ENCODE measurements around the gene MAP3K3.

The MAP3K3 gene

DNA sequence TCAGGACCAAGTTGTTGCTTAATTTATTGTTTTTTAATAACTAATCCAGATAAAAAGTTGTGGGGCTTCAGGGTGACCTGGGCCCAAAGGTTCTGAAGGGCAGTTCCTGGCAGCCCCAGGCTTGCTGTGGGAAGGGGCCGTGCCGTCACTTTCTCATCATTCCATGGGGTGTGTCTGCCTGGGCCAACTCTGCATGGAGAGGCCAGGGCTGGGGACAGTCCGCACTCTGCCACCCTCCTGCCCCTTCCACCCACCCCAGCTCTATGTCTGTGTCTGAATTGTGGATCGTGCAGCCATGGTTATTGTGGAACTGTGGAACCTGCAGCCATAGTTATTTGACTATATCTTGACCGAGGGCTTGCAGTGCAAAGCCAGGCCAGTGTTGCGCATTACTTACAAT lies 73.7 kb downstream of the MAP3K3 start:
- no peak for FAIRE-seq

DNA sequence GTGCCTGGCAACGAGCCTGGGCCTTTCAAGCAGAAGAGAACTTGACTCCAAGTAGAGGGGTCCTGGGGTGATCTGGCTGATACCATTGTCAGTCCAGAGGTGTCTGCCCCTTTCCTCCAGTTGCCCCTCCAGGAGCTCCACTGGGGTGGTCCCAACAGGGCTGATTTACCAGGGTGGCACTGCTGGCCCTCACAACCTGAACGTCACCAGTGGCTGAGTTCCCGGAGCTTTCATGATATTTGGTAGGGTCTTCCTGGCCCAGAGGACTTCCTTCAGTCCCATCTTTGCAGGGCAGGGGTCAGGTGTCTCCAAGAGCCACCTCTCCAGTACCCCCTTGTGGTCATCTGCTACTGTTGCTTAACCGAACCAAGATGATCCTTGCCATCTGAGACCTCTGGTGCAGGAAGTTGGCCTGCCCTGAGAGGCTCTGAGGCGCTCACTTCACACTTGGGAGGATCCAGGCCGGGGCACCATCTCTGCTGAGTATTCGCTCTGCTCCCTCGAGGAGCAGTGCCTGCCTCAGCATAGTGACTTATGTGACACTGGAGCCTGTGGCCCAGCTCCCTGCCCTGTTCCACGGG lies 74.3 kb downstream of the MAP3K3 start:
- FAIRE-seq, result no peak

DNA sequence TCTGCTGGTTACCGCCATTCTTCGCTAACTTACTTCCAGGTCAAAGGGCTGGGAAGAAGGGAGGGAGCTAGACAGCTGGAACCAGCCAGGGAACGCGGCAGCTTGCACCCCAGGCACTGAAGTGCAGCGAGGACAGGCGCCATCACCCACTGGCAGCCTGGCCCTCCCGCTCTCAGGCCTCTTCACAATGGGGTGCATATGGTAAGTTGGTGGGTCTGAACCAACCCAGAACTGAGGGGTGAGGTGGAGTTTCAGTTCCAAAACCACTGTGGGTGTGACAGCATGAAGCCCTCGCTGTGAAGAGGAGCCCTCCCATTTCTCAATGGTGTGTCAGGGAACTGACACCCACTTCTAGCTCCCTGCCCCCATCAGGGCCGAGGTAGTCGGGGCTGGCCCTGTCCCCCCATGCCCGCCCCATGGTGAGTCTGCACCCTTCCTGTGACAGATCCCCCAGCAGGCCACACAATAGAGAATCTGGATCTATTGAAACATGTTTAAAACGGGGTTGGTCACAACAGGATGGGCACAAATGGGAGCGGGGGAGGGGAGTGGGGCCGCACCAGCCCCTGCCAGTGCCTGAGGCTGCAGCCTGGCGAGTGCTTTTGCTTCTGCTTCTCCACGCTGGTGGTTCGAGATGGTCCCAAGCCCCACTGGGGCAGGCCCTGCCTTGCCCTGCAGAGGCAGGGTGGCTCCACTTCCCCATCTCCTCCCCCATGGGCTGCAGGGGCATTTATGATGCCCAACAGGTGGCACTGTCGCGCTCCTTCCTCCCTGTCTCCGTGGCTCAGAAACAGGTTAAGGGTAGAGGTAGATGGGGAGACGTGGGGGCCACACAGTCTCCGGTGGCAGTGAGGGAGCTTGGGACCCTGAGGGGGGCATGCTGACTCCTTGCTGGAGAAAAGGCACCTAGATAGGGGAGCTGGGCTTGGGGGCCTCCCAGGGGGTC lies 75.4 kb downstream of the MAP3K3 start:
- FAIRE-seq, result no peak

DNA sequence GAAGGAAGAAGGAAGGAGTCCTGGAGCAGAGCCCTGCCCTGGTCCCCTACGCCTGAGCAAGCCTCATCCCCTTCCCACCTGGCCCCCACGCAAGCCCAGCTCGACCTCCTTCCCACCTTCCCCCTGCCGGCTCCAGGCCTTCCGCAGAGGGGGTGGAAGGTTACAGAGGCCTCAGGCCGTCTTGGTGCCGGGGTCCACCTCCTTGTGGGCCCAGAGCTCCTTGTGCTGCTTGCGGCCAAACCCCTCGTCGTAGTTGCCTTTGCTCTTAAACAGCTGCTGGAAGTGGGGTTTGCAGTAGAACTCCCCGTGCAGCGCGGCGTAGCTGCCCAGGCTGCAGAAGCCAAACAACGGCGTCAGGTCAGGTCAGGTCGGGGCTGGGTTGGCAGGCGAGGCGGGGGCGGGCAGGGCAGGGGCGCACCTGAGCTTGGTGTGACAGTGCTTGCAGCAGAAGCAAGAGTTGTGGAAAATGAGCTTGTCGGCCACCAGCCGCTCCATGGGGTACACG lies 76.2 kb downstream of the MAP3K3 start:
- no peak for FAIRE-seq

DNA sequence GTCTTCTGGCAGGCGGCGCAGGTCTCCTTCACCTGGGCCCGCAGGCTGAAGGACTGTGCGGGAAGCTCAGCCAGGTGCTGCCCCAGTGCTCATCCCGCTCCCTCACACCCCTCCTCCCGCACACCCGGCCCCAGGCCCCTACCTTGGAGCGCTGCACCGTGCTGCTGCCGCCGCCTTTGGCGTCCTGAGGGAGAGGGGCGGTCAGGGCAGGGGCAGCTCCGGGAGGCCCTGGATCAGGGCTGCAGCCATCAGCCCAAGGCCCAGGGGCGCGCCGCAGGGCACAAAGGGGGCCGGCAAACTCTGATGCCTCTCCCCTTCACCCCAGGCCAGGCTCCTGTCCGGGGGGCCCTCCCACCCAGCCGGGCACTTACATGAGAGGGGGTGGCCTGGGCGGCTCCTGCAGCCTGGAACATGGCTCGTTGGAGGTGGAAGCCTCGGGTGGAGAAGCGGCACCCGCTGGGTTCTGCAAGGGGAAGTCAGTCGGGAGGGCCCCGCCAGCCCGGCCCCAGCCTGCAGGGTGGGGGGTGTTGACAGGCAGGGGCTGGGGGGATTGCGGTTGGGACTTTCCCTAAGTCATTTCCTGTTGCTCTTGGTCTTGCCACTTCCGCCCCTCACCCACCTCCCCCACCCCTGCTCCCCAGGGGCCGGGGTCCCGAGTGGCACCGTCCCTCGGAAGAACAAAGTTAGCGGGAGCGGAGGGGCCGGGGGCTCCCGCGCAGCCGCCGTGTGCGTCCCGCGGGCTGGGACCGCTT lies 76.8 kb downstream of the MAP3K3 start:
- FAIRE-seq, result no peak

DNA sequence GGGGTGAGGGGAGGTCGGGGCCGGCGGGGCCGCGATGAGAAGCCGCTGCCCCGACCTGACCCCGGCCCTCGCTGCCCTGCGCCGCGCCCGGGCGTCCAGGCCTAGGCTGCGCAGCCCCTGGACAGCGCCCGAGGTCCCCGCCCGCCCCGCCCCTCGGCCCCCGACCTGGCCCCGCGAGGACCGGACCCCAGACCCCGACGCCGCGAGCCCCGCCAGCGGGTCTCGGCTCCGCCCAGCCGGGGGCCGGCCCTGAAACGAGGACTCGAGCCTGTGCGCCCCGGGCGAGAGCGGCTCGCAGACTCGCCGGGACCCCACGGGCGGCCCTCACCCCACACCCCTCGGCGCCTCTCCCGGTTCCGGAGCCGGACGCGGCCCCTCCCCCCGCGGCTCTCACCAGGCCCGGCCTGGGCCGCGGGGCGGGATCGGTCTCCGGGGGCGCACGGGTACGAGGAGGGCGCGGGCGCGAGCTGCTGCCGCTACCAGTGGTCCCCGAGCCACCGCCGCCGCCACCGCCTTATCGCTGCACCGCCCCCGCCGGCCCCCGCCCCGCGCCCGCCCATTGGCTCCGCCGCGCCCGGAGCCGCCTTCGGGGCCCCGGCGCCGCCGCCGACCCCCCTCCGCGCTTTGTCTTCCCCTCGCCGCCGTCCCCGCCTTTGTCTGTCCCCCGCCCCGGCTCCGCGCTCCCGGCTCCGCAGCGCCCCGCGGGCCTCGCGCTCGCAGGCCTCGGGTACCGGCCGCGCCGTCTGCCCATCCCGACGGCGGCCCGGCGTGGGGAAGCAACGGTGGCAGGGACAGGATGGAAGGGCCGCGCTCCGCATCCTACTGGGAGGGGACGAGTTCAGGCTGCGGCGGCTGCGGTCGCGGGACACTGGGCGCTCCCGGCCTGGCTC lies 77.7 kb downstream of the MAP3K3 start, which contains the start of gene LIMD2:
TSS of gene LIMD2 (minus strand) at position 488 of the 890 bp plus-strand sequence. CDS start 827 bp downstream, outside the sequence.
- no peak for FAIRE-seq

DNA sequence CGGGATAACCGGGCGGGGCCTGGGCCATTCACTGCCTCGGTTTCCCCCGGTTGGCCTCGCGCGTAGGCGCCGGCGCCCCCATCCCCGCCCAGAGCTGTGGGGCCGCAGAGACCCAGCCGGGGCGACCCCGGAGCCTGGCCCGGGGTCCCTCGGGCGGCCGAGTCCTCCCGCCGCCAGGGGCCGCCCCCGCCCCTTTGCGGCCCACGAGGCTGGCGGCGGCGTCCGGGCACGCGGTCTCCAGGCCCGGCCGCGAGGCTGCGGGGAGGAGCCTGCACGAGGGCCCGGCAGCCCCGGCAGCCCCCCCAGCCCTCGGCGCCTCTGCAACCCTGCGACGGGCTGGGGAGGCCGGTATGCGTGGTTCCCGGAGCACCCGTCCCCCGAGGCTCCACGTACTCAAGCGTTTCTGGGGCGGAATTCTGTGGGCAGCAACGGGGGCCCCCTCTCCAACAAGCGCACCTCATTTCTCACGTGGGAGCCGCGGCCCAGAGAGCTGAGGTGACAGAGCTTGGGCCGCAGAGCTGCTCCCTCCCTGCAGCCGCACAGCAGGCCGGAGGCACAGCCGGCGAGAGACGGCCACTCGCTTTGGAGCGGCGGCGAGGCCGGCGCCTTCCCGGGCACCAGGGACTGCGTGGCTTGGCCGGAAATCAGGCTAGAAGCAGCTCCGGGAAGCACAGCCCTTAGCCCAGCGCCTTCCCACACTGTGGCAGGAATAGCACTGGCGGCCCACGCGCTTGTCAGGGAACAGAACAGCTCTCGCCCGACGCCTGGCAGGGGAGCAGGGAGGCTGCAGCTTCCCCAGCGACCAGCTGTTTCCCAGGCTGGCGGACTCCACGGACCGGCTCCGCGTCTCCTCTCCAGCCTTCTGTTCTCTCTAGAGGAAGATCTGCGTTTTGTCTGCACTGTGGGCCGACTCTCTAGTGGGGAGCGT lies 78.6 kb downstream of the MAP3K3 start:
- FAIRE-seq, result no peak

DNA sequence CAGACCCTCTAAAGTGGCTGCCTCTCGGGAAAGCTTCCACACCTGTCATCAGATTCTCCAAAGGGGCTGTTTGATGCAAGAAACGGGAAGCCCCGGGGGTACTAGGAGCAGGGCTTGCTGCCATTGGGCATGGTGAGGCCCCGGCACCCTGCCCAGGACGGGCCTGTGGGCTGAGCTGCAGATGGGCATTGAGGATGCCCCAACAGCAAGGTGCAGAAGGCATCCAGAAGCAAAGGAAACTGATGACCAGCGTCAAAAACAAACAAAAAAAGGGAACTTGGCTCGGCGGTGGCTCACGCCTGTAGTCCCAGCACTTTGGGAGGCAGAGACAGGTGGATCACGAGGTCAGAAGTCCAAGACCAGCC lies 79.2 kb downstream of the MAP3K3 start:
- FAIRE-seq, result no peak

DNA sequence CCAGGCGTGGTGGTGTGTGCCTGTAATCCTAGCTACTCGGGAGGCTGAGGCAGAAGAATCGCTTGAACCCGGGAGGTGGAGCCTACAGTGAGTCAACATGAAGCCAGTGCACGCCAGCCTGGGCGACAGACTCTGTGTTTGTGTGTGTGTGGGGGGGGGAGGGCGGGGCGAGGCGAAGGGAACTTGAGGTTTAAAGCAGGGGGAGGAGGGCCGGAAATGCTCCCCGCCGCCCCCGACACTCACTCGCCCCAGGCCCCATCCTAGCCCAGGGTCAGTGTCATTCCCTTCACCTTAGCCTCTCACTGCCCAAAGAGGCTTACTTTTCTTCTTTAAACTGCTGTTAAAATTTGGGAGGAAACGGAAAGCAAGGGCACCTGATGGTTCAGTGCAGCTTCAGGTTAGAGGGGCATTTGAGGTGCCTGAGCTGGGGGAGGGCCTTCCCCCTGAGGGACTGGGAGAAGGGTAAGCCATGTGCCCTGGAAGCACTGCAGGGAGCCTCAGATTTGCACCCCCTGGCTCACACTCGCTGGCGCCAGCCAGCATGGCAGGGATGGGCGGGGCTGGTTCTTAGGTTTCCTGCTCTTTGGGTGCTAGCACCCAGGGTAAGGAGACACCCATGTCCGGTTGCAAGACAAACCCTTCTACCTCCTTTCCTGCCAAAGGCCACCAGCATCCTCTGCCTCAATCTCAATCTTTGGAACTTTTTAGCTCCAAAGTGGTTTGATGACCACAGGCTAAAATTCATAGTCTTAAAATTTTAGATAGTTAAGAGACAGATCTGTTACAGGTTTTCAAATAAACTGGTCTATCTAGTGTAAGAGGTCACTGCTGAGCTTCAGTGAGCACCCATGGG lies 79.9 kb downstream of the MAP3K3 start:
- FAIRE-seq, result no peak

DNA sequence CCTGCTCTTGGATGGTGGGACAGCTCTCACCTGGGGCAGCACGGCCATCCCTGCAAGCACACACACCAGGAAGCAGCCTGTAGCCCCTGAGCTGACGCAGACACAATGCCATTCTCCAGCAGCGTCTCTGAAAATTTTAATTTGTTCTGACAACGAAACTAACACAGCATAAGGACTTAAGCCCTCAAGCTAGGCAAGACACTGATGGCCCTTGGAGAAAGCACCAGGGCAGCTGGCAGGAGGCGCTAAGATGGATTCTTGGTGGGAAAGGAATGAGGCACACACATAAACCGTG lies 80.5 kb downstream of the MAP3K3 start:
- FAIRE-seq, result no peak

DNA sequence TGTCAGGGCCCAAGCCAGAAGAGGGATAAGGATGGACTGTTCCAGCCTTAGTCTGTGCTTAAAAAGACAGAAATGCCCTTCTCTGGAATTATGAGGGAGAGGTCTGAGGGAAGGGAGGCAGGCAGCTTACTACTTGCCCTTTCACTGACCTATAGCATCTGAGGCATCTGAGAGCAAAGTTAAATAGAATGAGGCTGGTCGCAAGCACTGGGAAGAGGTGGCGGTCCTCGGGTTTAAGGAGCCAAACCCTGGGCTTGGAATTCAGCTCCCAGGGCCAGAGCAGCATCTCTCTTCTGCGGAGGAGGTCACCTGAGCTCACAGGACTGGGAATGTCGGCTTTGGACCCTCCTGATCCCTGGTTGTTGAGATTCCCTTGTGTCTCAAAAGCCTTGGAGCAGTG lies 80.8 kb downstream of the MAP3K3 start:
- no peak for FAIRE-seq

DNA sequence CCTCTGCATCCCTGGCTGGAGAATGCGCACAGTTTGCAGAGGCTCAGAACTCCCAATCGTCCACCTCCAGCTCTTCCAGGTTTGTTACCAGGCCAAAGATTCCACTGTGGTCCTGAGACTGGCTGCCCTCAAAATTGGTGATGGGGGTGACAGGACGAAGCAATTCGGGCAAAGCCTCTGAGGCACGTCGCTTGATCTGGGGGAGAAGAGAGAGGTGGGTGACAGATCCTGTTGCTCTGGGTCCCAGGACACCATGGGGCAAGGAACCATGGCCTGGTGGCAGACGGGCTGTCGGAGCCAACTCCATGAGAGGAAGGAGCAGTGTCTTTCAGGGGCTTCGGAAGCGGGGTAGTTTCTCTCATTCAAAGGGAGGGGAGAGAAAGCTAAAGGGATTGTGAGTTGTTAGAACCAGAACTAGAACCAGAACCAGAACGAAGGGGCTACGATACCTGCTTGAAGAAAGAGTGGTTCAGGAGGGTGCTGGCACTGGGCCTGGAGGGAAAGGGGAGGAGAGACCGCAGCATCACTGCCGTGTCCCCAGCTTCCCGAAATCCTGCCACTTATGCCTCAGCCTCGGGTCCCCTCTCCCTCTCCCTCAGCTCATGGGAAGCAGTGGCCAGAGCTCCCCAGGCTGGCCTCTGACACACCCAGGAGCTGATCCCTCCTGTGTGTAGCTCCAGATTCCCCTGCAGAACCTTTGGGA lies 81.5 kb downstream of the MAP3K3 start:
- no peak for FAIRE-seq

DNA sequence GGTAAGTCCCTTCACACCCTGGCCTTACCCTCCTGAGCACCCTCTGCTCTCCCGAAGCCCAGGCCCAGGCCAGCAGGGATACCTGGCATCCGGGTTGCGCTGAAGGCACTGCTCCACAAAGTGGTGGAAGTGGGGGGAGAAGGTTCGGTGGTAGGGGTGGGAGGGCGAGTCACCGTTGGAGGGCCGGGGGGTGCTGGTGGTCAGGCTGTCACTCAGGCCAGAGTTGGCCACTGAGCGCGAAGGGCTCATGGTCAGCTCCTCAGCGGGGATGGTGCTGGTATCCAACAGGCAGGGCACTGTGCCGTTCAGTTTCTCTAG lies 82.0 kb downstream of the MAP3K3 start:
- FAIRE-seq, result no peak

DNA sequence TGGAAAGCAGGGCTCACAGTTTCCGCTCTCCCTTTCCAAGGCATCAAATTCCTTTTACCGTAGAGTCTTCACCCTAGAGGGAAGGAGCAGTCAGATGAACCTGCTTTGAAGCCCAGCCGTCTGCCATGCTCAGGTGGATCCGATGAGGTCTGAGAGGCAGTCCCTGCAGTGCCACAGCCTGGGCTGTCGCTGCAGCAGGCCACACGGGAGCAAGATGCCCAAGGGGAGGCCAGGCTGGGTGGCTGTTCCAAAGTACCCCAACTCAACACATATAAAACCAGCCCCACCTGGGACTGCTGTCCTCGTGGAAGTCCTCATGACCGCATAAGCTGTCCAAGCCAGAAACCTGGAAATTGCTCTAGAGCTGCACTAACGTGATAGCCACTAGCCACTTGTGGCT lies 82.6 kb downstream of the MAP3K3 start:
- FAIRE-seq, result no peak

DNA sequence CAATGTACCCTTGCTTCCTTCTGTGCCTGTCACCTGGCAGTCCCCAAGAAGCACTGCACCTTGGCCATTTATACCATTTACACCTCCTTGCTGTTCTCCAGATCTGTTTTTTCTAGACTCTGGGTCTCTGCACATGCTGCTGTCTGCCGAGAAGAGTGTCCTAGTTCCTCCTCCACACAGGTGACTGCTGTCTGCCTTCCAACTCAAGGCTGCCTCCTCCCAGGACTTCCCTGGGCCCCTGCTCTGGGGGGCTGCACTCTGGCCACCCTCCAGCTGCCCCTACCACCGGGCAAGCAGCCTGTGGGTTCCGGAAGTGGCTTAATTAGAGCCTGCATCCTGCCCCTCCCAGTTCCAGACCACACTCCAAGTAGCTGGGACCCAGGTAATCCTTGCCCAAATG lies 83.4 kb downstream of the MAP3K3 start:
- FAIRE-seq, result no peak

DNA sequence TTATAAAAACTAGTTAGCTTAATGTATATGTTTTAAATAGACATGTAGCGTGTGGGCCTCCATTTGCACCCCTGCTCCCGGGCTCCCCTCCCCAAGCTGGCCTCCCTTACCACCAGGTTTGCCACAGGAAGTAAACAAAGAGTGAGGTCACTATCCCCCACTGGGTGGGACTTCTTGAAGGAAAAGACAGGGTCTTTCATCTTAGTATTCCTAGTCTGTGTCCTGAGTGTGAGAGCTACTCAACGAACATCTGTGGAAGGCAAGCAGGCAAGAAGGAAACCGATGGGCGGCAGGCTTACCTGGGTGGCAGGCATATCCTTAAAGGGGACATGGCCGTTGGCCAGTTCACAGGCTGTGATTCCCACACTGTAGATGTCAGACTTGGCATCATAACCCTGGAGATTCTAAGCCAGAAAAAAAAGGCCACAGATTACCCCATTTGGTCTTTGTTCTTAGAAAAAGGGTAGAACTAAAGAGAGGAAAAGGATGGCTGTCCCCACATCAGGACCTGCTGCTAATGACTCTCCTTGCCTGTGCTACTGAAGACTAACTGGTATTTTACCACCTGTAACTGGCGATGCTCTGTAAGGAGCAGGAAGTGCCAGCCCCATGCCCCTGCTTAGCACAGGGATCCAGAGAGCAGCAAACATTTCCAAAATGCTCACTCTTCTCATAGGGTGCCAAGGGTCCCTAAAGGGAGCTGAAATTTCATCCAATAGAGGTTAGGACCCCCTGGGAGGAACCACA lies 84.3 kb downstream of the MAP3K3 start:
- FAIRE-seq, result no peak

DNA sequence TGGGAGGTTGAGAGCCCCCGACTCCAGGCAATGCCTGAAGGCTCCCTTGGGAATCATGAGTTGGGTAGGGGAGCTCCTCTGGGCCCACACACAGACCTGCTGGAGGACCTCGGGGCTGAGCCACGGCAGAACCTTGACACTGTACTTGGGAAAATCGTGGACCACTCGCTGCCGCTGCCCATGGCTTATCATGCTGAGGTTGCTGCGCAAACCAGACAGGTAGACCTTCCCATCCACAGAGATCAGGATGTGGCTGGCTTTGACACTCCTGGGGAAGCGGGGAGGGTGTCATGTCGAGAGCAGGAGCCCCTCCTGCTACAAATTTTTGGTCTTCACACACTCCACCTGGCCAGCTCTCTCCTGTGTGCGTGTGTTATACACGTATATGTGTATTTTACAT lies 84.9 kb downstream of the MAP3K3 start:
- FAIRE-seq, result no peak

DNA sequence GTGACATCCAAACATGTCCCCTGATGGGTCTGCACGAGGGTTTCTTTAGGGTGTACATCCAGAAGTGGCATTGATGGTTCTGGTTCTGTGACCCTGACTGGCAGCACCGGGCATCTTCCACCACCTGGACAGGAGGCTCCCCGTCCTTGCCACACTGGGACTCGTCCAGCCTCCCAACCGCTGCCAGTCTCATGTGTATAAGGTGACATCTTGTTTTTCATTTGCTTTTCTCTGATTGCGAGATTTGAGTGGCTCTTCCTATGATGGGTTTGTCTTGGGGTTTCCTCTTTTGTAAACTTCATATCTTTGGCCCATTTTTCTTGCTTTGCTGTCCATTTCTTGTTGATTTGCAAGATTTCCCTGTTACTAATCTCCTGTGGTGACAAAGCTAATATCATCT lies 86.9 kb downstream of the MAP3K3 start:
- no peak for FAIRE-seq

DNA sequence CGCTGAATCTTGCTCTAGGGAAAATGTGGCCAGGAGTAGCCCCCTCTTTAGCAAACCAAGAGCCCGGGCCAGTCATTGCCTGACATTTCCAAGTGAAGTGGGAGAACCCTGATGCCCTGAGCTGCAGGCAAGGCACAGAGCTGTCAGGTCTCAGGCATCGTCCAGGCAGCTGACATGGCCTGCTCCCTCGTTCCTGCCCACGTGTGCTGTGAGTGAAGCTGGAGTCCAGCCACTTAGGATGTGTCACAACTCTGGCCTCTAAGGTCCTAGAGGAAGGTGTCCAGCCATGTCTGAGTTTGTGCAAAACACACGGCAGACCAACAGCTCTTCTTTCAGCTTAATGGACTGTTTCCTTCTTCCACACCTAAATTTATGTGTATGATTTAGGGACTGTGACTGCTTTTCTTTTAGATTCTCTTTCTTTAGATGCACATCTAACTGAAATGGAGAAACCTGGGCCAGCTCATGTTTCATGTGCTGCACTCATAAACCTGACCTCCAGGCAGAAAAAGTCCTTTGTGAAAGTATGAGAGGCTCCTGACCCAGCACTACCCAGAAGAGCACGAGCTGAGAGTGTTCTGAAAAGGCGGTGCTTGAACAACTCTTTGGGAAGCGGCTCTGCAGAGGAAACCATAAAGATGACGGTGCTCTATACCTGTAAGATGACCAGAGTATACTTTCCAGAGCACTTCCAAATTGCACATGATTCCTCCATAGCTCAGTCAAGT lies 92.5 kb downstream of the MAP3K3 start:
- FAIRE-seq, result no peak
